SK-N-SH treated with all-trans-retinoic acid at 6 μM for 48 hours (cell line): ENCODE measurements around the gene FRMD4A.

Experiments
- ATAC-seq: fragments of 200-7000 bp; cut with Tn5 transposase; 3 replicates; pipeline ENCODE4 v1.9.1; 2020; ENCODE audit warnings: mild to moderate bottlenecking, moderate library complexity
- ARNTL ChIP-seq: fragments of 450-650 bp; formaldehyde crosslinking; IDR thresholded peaks from 2 replicates; pipeline ENCODE4 v1.5.0; 2020; ENCODE audit warnings: low read depth, mild to moderate bottlenecking, moderate library complexity, borderline replicate concordance
- BACH2 ChIP-seq: fragments of 250-450 bp; sonication (Bioruptor Pico); IDR thresholded peaks from 2 replicates; pipeline ENCODE4 v1.9.0; 2021; ENCODE audit warnings: mild to moderate bottlenecking, borderline replicate concordance
- CREB5 ChIP-seq: fragments of 250-450 bp; sonication (Bioruptor Pico); IDR thresholded peaks from 2 replicates; pipeline ENCODE4 v1.5.1; 2020; ENCODE audit warnings: low read depth, mild to moderate bottlenecking, moderate library complexity
- CSDC2 ChIP-seq: fragments of 250-450 bp; sonication (Bioruptor Pico); IDR thresholded peaks from 2 replicates; pipeline ENCODE4 v1.5.0; 2020; ENCODE audit warnings: mild to moderate bottlenecking, moderate library complexity
- CSRNP3 ChIP-seq: fragments of 250-450 bp; sonication (Bioruptor Pico); IDR thresholded peaks from 2 replicates; pipeline ENCODE4 v1.5.1; 2021; ENCODE audit warnings: mild to moderate bottlenecking, moderate library complexity
- GLIS3 ChIP-seq: fragments of 250-450 bp; sonication (Bioruptor Pico); IDR thresholded peaks from 2 replicates; pipeline ENCODE4 v1.5.0; 2020; ENCODE audit warnings: mild to moderate bottlenecking, moderate library complexity
- ISL1 ChIP-seq: fragments of 250-450 bp; sonication (Bioruptor Pico); IDR thresholded peaks from 2 replicates; pipeline ENCODE4 v2.1.2; 2022; ENCODE audit warnings: mild to moderate bottlenecking, moderate library complexity
- OSR1 ChIP-seq: fragments of 250-450 bp; sonication (Bioruptor Pico); IDR thresholded peaks from 2 replicates; pipeline ENCODE4 v1.8.0; 2022; ENCODE audit warnings: moderate library complexity, mild to moderate bottlenecking, inconsistent platforms
- PATZ1 ChIP-seq: fragments of 250-450 bp; sonication (Bioruptor Pico); IDR thresholded peaks from 2 replicates; pipeline ENCODE4 v1.8.0; 2020; ENCODE audit warnings: mild to moderate bottlenecking, moderate library complexity, borderline replicate concordance
- POU6F1 ChIP-seq: fragments of 250-450 bp; sonication (Bioruptor Pico); IDR thresholded peaks from 2 replicates; pipeline ENCODE4 v1.8.0; 2021; ENCODE audit warnings: low read depth, mild to moderate bottlenecking, moderate library complexity, borderline replicate concordance
- PPARA ChIP-seq: fragments of 250-450 bp; sonication (Bioruptor Pico); IDR thresholded peaks from 2 replicates; pipeline ENCODE4 v1.5.0; 2020; ENCODE audit warnings: mild to moderate bottlenecking, borderline replicate concordance
- RARB ChIP-seq: fragments of 250-450 bp; sonication (Bioruptor Pico); IDR thresholded peaks from 2 replicates; pipeline ENCODE4 v1.8.0; 2021; ENCODE audit warnings: mild to moderate bottlenecking, moderate library complexity
- SNAI2 ChIP-seq: fragments of 250-450 bp; sonication (Bioruptor Pico); IDR thresholded peaks from 2 replicates; pipeline ENCODE4 v1.5.0; 2020; ENCODE audit warnings: mild to moderate bottlenecking, moderate library complexity
- TCF4 ChIP-seq: fragments of 250-450 bp; sonication (Bioruptor Pico); IDR thresholded peaks from 2 replicates; pipeline ENCODE4 v1.8.0; 2021; ENCODE audit warnings: mild to moderate bottlenecking, moderate library complexity, borderline replicate concordance
- TOX ChIP-seq: fragments of 250-450 bp; sonication (Bioruptor Pico); IDR thresholded peaks from 2 replicates; pipeline ENCODE4 v1.8.0; 2021; ENCODE audit warnings: mild to moderate bottlenecking, moderate library complexity, borderline replicate concordance
- ZC3H10 ChIP-seq: fragments of 250-450 bp; sonication (Bioruptor Pico); IDR thresholded peaks from 2 replicates; pipeline ENCODE4 v1.5.1; 2021; ENCODE audit warnings: mild to moderate bottlenecking, moderate library complexity
- ZFP3 ChIP-seq: fragments of 250-450 bp; sonication (Bioruptor Pico); IDR thresholded peaks from 2 replicates; pipeline ENCODE4 v1.5.0; 2020; ENCODE audit warnings: mild to moderate bottlenecking, moderate library complexity
- ZFP30 ChIP-seq: fragments of 450-650 bp; formaldehyde crosslinking; IDR thresholded peaks from 2 replicates; pipeline ENCODE4 v1.5.0; 2022; ENCODE audit warnings: mild to moderate bottlenecking, moderate library complexity
- ZNF565 ChIP-seq: fragments of 450-650 bp; formaldehyde crosslinking; conservative IDR thresholded peaks from 2 replicates; pipeline ENCODE4 v1.5.0; 2020; ENCODE audit warnings: low read depth, mild to moderate bottlenecking, moderate library complexity
- ZNF70 ChIP-seq: fragments of 450-650 bp; formaldehyde crosslinking; IDR thresholded peaks from 2 replicates; pipeline ENCODE4 v1.5.0; 2020; ENCODE audit warnings: mild to moderate bottlenecking, moderate library complexity
- ZNF8 ChIP-seq: fragments of 450-650 bp; formaldehyde crosslinking; IDR thresholded peaks from 2 replicates; pipeline ENCODE4 v1.5.0; 2020; ENCODE audit warnings: mild to moderate bottlenecking, moderate library complexity

Gene FRMD4A

GRCh38 chr10:13773496-13774170 lies 557.1 kb downstream of the FRMD4A start:
- no peak for TF ChIP-seq ZNF565 (CRISPR knock-in tag)
- no peak for TF ChIP-seq TOX (CRISPR knock-in tag)
- no peak for TF ChIP-seq ZFP3 (CRISPR knock-in tag)
- no peak for TF ChIP-seq ZNF8 (CRISPR knock-in tag)
- TF ChIP-seq TCF4 (CRISPR knock-in tag), result no peak
- TF ChIP-seq BACH2 (CRISPR knock-in tag), result no peak
- TF ChIP-seq CSRNP3 (CRISPR knock-in tag), result no peak
- TF ChIP-seq CSDC2, result no peak
- no peak for TF ChIP-seq ZNF70 (CRISPR knock-in tag)
- TF ChIP-seq ISL1, result no peak
- no peak for TF ChIP-seq OSR1 (CRISPR knock-in tag)
- TF ChIP-seq ZC3H10, result no peak
- no peak for TF ChIP-seq SNAI2 (CRISPR knock-in tag)
- no peak for TF ChIP-seq GLIS3 (CRISPR knock-in tag)
- no peak for TF ChIP-seq PATZ1
- TF ChIP-seq PPARA (CRISPR knock-in tag), result no peak
- ATAC-seq, result no peak

- no peak for ATAC-seq
- TF ChIP-seq ZFP30 (CRISPR knock-in tag), result no peak
- no peak for TF ChIP-seq SNAI2 (CRISPR knock-in tag)
- no peak for TF ChIP-seq TOX (CRISPR knock-in tag)
- TF ChIP-seq ZNF70 (CRISPR knock-in tag), result no peak
- TF ChIP-seq CSDC2, result no peak
- no peak for TF ChIP-seq POU6F1
- TF ChIP-seq ZC3H10, result no peak
These were observed 557.7 kb downstream of the FRMD4A start for GRCh38 chr10:13773043-13773442.

- ATAC-seq, result no peak
- TF ChIP-seq CREB5 (CRISPR knock-in tag), result no peak
- no peak for TF ChIP-seq ZNF70 (CRISPR knock-in tag)
- no peak for TF ChIP-seq ARNTL
- TF ChIP-seq SNAI2 (CRISPR knock-in tag), result no peak
- no peak for TF ChIP-seq PATZ1
- TF ChIP-seq RARB (CRISPR knock-in tag), result no peak
- no peak for TF ChIP-seq CSDC2
- TF ChIP-seq ZNF8 (CRISPR knock-in tag), result no peak
- TF ChIP-seq ZFP3 (CRISPR knock-in tag), result no peak
- TF ChIP-seq ZFP30 (CRISPR knock-in tag), result no peak
These were observed 558.7 kb downstream of the FRMD4A start for GRCh38 chr10:13771992-13772391.
